GM19023 (cell line): ENCODE data around the gene TAAR1.
"Not testable (repeated sequence)": the region's sequence is repeated elsewhere in the genome, so short reads cannot be mapped to it uniquely, and the experiment has no call there.

ENCODE experiments used
- ATAC-seq: cut with Tn5 transposase; IDR thresholded peaks from one replicate; pipeline ENCODE4 v1.9.1; 2021; ENCODE audit warnings: mild to moderate bottlenecking, moderate library complexity; ENCODE audit not compliant: unreplicated experiment

The TAAR1 gene

DNA sequence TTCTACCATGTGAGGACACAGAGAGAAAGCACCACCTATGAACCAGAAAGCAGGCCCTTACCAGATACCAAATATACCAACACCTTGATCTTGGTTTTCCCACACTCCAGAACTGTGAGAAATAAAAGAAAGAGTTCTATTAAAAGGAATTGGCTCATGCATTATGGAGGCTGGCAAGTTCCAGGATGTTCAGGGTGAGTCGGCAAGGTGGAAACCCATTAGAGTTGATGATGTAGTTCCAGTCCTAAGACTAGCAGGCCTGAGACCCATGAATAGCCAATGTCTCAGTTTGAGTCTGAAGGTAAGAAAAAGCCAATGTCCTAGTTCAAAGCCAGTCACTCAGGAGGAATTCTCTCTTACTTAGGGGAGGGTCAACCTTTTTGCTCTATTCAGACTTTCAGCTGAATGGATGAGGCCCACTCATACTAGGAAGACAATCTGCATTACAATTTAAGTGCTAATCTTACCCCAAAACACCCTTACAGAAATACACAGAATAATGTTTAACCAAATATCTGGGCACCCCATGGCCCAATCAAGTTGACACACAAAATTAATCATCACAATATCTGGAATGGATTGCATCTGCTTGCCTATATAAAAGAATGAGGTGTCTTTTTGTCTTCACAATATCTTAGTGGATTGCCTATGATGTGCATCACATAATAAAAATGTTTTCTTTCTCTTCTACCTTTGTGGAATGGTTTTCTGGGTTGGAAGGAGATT is 5.5 kb upstream of the TAAR1 start:
- no peak for ATAC-seq

DNA sequence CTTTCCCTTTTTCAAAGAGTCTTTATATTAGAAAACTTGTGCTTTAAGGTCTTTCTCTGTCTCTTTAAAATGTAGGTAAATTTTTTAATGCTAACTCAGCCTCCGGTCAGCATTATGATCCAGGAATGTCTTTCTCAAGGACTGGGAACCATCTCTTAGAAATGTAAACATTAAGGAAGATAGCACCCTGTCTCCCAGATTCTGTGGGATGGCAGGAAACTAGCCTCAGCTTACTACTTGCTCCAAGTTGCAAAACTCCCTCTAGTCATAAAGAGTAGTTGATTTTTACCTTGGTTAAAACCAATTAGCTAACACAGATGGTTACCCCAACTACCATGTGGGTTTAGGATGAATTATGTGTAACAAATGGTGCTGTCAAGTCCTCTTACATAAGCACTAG is 4.7 kb upstream of the TAAR1 start:
- ATAC-seq: no peak

DNA sequence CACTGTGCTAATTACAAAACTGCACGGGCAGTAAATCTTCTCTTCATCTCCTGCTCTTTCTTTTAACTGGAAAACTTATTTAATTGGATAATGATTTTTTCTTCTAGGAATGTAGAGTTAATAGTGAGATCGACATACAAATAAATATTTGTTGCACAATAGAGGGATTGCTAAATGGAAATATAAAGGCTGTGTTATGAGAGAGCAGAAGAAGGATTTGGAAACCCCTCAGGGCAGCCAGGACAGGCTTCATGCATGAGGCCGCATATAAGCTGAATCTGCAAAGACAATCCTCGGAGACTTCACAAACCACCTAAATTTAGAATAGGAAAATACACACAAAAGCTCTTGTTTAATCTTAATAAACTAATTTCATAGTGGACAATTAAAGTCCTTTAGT is 2.9 kb upstream of the TAAR1 start:
- ATAC-seq: no peak

DNA sequence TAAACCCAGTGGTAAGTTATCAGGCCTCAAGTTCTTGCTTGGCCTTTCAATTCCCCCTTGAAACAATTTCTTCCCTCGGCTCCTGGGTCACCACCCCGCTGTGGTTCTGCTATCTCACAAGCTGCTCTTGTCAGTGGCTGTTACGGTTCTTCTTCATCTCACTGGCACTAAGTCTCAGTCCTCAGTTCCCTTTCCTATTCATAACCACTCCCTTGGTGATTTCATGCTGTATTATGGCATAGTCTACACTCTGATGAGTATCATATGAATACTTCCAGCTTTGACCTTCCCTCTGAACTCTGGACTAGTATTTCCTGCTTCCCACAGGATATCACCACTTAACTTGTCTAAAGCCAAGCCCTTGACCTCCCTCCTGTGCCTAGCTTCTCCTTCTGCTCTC is 7.9 kb downstream of the TAAR1 start:
- peak; percentile 60 for ATAC-seq

DNA sequence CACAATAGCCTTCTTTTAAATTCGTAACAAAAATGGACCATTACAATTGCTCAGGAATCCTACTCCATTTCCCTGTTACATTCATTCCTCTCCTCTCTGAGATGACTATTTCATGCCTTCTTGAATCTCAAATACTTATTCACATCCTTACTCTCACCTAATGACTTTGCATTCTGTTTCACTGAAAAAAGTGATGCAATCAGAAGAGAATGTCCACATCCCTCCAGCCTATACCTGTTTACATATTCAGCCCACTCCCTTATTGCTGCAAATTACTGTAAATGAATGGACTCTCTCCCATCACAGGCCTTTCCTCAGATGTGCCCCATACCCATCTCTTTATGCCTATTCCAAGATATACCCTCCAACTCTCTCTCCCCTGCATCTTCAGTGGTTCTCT is 8.6 kb downstream of the TAAR1 start:
- ATAC-seq: no peak

DNA sequence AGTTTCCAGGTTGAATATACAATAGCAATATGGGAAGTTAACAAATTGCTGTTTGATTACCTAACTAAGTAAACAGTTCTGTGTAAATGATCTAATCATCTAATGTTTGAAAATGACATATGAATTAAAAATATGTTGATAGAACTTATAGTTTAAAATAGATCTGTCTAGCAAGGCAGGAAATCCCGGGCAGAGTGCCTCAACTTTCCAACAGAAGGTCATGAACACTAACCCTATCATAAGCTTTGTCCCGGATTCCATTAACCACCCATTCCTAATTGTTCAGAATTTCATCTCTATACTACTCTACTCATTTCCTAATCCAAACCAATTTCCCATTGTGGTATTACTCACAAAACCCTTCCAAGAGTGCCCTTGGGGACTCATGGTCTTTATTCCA is 10.2 kb downstream of the TAAR1 start:
- no peak for ATAC-seq

DNA sequence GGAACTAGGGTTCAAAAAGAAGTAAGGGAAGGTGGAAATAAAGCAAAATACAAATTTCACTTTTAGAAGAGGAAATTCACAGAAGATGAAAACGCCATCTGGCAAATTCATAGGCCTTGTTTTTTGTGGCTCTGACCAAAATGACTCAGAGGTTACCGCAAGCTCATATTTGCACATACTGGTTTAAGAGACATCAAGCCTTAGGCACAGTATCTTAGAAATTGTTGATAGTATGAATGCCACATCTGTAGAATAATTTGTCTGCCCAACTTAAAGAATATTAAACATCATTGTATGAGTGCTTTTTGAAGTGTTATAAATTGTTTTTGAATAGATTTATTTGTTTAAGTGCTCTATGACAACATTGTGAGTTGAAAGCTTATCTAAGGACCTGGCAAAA is 10.6 kb downstream of the TAAR1 start:
- peak; percentile 66 for ATAC-seq

DNA sequence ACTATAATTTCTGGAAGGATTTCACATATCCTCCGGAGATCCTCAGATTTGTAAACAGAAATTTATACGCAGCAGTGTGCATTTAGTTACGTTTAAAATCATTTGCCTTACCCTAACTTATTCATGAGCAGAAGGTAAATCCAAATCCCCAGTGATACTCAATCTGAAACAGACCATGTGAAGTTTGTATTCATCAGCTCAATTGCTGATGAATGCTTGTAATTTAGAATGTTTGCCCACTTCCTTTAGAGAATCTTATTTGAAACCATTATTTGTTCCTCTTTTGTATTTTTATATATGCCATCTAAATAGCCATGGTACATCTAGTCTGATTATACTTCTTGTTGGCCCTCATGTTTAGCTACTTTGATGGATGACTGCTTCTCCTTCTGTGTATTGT is 15.4 kb downstream of the TAAR1 start:
- ATAC-seq: no peak

DNA sequence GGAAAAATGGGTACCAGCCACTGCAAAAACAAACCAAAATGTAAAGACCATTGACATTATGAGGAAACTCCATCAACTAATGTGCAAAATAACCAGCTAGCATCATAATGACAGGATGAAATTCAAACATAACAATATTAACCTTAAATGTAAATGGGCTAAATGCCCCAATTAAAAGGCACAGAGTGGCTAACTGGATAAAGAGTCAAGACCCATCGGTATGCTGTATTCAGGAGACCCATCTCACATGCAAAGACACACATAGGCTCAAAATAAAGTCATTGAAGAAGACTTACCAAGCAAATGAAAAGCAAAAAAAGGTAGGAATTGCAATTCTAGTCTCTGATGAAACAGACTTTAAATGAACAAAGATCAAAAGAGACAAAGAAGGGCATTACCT is 21.8 kb downstream of the TAAR1 start:
- not testable (repeated sequence) for ATAC-seq

DNA sequence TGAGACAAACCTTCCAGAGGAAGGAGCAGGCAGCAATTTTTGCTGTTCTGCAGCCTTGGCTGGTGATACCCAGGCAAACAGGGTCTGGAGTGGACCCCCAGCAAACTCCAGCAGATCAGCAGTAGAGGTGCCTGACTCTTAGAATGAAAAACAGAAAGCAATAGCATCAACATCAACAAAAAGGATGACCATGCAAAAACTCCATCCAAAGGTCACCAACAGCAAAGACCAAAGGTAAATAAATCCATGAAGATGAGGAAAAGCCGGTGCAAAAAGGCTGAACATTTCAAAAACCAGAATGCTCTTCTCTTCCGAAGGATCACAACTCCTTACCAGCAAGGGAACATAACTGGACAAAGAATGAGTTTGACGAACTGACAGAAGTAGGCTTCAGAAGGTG is 23.1 kb downstream of the TAAR1 start:
- not testable (repeated sequence) for ATAC-seq

DNA sequence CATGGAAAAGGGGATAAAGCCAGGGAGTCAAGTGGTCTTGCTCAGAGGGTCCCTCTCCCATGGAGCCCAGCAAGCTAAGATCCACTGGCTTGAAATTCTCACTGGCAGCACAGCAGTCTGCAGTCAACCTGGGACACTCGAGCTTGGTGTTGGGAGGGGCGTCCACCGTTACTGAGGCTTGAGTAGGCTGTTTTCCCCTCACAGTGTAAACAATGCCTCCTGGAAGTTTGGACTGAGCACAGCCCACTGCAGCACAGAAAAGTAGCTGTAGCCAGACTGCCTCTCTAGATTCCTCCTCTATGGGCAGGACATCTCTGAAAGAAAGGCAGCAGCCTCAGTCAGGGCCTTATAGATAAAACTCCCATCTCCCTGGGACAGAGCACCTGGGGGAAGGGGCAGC is 23.7 kb downstream of the TAAR1 start:
- not testable (repeated sequence) for ATAC-seq

DNA sequence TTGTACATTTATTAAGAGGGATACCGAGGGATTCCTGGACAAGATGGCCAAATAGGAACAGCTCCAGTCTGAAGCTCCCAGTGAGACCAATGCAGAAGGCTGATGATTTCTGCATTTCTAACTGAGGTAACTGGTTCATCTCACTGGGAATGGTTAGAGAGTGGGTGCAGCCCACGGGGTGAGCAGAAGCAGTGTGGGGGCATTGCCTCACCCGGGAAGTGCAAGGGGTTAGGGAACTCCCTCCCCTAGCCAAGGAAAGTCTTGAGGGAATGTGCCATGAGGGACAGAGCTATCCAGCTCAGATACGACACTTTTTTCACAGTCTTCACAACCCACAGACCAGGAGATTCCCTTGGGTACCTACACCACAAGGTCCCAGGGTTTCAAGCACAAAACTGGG is 24.2 kb downstream of the TAAR1 start:
- ATAC-seq: no peak

DNA sequence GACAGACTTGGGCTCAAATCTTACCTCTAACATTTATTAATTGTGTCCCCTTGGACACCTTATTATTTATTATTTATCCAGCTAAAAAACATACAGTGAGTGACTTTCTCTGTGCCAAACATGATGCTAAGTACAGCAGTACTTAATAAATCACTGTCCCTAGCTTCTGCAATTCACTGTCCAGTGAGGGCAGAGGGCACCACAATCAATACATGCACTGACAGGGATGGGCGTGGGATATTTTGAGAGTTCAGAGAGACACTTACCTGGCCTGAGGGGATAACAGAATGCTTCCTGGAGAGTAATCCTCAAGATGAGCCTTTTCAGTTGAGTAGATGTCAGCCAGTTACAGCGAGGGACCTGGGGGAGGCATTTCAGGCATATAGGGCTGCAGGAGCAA is 25.6 kb downstream of the TAAR1 start:
- no peak for ATAC-seq

DNA sequence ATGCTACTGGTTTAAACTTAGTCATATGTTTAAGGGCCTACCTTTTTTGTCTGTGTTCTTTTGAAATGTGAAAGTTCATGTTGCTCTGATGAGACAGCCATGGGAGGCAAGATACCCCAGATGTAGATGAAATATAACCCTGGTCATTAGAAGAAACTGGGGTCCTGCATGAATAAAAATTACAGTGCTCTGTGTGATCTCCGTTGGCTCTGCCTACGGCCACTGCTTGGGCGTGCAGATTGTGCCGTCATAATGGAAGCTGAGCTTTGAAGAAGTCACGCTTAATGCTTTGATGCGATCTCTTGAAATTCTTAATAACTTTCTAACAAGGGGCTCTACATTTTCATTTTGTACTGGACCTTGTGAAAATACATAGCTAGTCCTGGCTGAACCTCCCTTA is 34.8 kb downstream of the TAAR1 start, which contains the start of gene TAAR2:
Gene TAAR2 (minus strand): TSS at position 101 of the 400 bp plus-strand sequence. CDS start 0 bp downstream, at position 101.
- no peak for ATAC-seq

DNA sequence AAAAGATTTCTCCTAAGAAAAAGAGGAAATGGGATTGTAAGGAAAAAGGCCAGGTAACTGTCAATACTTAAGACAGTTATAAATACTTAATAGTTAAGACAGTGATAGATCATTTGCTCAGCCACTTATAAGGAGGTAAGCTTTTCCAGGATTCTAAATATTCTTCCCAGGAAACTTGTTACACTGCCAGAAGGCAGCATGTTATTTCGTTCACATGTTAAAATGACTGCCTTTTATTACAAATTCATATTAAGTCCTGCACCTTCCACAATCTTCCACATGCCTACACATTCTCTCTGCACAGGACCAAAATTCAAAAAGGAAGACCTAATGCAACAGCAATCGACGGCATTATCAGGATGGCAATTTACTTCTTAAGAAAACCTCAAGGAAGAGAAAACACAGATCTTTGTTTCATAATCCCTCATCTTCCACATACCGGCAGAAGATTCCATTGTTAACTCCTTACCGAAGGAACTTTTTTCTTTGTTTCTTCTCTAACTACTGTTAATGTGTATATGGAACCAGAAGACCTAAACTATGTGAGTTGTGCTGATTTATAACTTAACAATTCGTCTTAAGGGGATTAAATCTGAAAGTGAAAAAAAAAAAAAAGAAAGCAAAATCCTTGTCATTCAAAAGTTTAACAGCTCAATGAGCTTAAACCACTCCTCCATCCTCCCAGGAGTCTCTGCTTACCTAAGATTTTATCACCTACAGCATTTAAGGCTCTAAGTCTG is 35.7 kb downstream of the TAAR1 start:
- ATAC-seq: no peak

DNA sequence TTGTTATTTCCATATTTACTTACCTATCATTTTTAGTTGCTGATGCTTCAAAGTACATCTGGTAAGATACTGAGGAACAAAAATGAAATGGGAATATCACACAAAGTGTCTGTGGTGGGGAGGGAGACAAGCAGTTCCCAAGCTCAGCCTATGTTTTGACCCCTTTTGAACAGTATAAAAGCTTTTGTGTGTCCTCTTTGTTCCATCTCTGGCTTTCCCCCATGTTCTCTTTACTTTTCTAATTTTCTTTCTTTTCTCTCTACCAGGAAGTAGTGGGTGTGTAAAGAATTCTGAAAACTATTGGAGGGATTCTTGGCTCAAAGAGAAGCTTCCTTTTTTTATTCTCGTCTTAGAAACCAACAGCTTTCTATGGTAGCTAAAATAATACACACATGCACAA is 42.3 kb downstream of the TAAR1 start:
- ATAC-seq: no peak

DNA sequence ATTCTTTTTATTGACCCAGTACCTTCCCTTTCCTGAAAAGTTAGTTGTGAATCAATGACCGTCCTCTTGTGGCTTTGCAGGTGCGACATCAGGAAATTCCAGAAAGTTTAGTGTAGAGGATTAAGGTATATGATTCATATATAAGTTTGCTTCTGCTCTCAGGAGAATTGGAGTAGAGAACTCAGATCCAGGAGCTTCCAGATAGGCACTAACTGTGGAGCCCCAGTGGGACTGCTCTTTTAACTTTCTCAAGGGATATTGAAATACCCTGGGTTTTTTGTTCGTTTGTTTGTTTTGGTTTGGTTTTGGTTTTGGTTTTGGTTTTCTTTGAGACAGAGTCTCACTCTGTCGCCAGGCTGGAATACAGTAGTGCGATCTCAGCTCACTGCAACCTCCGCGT is 44.4 kb downstream of the TAAR1 start:
- ATAC-seq: peak; percentile 57

DNA sequence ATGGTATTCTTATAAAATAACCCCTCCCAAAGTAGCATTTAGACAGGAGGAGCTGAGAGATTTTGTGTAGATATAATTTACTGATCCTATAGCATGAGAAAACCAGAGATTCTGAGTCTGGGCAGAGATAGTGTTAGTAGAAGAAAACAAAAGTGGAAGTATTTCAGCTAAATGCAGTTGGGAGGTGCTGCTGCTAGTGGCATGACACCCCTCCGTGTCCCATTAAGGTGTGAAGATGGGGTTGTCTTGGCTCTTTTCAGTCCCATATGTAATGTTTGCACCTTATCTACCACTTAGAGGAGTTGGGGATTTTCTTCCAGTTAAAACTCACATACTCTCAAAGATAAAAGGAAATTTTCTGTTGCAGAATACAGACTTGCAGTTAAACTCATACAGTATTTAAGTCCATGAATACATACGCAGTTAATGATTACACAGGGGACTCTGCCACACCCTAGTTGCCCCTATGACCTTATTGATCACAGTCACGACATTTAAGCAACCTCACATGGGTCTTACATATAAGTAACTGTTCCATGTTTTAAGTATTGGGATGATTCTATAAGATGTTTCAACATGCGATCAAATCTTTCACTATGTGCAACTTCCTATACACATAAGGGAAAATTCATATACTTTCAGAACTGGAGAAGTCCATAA is 46.4 kb downstream of the TAAR1 start:
- no peak for ATAC-seq

DNA sequence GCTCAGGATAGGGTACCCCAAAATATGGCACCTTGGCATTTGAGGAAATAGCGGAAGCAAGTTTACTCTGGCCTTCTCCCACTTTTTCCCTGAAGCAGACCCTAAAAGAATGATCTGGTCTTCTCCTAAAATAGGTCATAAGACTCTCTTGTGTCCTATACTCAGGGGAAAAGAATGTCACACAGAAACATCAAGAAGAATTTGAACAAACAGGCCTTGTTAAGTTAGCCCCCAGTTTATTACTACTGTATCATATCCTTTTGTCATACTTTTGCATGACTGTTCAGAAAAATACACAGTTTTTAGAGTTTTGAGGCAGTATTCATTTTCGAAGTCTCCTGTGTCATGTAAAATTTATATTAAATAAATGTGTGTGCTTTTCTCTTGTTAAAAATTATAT is 47.4 kb downstream of the TAAR1 start:
- no peak for ATAC-seq

DNA sequence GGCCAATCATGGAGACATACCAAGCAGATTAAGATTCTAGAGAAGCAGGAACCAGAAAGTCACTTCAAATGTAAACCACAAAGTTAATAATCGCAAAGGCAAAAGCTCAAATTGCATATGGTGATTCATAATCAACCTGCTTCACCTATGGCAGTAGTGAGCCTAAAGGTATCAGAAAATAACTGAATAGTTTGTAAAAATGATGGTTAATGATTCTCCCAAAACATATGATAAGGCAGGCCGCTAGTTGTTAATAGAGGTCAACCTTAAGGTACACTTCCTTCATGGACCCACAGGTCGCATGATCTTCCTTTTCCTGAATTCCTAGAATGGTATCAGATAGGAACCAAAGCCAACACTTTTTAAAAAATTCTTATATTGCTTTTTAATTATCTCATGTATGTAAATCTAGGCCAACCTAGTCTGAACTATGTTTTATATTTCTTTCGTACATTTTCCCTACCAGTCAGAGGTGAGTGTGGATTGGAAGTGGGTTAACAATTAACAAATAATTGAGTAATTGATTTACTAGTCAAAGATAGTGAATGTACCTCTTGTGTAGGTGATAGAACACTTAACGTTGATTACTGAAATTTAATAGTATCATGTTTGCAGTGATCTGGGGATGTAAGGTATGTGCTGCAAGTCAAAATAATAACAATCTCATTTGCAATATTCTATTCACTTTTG is 51.3 kb downstream of the TAAR1 start:
- ATAC-seq: no peak

DNA sequence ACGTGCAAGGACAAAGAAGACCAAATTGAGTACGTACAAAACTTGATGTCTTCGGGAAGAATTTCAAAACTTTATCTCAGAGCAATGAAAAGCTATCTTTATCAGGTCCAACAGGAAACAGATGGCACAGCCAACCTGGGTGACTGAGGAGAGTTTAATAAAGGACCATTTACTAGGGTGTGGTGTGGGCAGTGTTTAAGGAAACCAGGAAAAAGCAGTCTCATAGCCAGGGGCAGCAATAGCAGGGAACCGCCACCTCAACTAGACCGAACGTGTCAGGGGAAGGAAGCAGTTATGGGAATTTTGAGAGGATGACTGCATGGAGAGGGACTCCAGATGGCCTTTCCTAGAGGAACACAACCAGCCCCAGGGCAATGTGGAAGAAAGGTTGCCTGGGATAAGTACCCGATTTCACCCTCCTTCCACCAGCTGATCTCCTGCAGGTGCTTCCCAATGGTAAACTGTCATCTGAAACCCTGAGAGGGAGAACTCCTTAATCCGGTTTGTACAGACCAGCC is 54.3 kb downstream of the TAAR1 start:
- no peak for ATAC-seq
